Activated CD8-positive, alpha-beta memory T cell treated with anti-CD3 and anti-CD28 coated beads, Interleukin-2, amount 50 U/mL, for 24 hours (primary cell): Measurements from ENCODE around the gene ZNF121.
A peak's percentile ranks its signal among the peaks of the same experiment; 100 is the strongest.

Experiments used
- DNase-seq: peaks from one replicate; pipeline ENCODE4 v3.0.0-alpha.2; 2020; ENCODE audit errors: extremely low read depth

The ZNF121 gene

GRCh38 chr19:9538183-9539058, 45.9 kb downstream of the ZNF121 start, which contains the start of gene ZNF426:
TSS of gene ZNF426 (minus strand) at chr19:9538645. CDS start at chr19:9536232, 2,413 bp downstream.
- DNase-seq, result peak; percentile 78

DNA sequence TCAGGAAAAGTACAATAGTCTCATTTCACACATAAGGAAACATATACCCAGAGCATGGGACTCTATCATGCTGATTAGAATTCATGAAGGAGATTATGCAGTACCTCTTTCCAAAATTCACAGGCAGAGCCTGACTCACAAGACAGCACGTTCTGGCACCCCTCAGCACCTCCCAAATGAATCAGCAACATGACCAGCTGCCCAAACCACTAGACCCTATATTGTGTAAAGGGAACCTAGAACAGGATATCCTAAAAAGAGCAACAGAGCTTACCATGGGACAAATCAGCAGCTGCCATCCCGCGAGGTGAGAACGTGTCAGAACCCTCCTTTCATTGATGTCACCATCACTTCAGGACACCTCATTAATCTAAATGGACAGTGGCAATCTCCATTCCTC, 48.4 kb downstream of the ZNF121 start:
- DNase-seq, result no peak

GRCh38 chr19:9531933-9532332, 52.4 kb downstream of the ZNF121 start:
- no peak for DNase-seq

GRCh38 chr19:9528757-9529336, 55.5 kb downstream of the ZNF121 start:
- DNase-seq, result no peak

GRCh38 chr19:9523885-9524474, 60.3 kb downstream of the ZNF121 start:
- DNase-seq, result no peak
